COR-L47 (cell line): ENCODE data around the gene FANCC.

Experiments
- DNase-seq: peaks from one replicate; lab custom pipeline; 2025; lab: John Stamatoyannopoulos, UW

The FANCC gene, protein sequence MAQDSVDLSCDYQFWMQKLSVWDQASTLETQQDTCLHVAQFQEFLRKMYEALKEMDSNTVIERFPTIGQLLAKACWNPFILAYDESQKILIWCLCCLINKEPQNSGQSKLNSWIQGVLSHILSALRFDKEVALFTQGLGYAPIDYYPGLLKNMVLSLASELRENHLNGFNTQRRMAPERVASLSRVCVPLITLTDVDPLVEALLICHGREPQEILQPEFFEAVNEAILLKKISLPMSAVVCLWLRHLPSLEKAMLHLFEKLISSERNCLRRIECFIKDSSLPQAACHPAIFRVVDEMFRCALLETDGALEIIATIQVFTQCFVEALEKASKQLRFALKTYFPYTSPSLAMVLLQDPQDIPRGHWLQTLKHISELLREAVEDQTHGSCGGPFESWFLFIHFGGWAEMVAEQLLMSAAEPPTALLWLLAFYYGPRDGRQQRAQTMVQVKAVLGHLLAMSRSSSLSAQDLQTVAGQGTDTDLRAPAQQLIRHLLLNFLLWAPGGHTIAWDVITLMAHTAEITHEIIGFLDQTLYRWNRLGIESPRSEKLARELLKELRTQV

DNA sequence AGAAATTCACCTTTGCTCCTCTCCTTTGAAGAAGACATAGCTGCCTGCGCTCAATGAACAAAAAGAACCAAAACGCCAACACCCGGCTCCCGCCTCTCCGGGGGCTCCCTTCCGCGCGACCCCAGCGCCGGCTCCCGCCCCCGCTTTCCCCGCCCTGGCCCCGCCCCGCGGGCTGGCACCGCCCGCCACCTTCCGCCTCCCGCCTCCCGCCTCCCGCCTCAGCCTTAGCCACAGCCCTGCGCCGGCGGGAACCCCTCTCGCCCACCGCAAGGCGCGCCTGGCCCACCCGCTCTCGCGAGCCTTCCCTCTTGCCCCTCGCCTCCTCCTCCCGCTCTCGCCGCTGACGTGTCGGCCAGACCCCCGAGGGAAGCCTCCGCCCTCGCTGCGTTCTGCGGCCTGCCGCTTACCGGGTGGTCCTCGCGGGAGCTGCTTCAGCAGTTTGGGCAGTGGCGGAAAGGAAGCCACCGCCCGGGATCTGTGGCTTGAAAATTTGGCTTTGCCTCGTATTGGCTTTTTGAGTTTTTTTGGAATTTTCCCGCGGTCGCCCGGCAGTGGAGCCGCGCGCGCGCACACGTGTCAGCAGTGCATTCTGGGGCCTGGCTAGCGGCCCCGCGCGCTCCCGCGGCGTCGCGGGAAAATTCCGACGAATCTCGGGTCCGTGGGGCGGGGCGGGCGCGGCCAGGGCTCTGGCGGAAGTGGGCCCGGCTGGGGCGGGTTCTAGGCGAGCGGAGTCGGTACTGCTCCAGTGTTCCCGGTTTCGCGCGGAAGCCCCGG, at the start of gene FANCC:
TSS of gene FANCC (minus strand) at position 591 of the 774 bp plus-strand sequence. CDS start 68,418 bp downstream, outside the sequence.
- DNase-seq, result peak; percentile 93

DNA sequence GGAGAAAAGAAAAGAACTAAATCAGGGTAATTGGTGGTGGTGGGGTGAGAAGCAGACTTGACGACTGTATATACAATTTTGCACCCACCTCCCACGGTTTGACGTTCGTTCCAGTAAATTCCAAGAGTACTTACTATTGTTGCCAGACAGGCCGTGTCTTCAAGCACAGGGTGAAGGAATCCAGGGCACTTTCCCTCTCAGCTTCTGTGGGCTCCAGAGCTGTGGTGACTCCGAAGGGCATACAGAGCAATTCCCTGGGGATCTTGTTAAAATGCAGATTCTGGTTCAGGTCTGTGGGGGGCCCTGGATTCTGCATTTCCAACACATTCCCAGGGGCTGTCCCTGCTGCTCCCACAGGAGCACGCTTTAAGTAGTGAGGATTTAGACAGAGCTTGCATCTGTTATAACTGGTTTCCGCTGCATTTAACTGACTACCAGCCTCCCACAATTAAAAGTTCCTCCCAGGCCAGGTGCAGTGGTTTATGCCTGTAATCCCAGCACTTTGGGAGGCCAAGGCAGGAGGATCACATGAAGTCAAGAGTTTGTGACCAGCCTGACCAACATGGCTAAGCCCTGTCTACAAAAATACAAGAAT, 49.3 kb upstream of the FANCC start:
- no peak for DNase-seq

- no peak for DNase-seq
Measured at GRCh38 chr9:95365766-95366165, 48.3 kb upstream of the FANCC start.

DNA sequence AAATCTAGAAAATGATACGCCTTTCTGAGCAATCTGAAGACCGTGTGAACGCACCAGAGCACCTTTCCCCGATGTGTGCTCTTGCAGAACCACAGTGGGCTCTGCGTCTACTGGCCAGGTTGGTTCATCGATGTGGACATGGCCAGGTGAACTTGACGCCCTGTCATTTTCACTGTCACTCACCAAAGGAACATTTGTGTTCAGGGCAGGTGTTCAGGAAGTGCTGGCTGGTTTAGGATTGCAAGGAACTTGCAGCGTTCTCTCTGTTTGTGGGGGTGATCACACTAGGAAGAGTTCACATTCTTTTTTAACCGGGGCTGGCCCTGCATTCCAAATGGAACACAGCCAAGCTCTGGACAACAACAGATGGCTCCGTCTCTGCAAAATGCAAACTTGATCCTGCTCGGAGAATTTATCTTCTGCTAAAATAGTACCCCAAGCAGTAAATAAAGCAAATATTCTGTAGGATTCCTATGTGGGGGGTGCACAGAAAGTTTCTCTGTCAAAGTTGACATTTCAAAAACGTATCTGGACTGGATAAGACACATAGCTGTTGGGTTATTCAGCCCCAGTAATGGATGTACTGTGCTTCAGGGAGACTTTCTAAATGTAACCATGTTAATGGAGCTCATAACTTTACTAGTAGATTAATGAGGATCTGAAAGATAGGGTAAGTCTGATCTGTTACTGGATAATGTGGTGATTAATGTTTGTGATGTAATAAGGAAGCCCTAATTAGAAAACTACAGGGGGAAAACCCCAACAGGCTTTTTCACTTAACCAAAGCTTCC, 45.7 kb upstream of the FANCC start:
- DNase-seq, result no peak

DNA sequence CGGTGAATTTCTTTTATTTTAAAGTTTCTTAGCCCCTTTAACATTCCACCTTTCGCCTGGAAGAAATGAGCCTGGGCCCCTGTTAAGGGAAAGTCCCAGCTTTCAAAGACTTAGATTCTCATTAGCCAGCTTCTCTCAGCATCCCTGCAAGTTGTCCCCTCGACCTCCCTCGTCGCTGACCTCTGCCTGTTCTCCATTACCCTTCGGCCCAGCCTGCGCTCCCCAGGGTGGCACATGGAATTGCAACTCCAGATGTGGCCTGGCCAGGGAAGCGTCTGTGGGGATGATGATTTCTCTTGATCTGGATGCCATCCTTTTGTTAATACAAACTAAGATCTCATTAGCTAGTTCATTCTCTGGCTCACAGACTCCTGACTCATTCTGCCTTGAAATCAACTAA, 43.4 kb upstream of the FANCC start:
- no peak for DNase-seq

GRCh38 chr9:95357316-95357715, 39.8 kb upstream of the FANCC start:
- no peak for DNase-seq

GRCh38 chr9:95355500-95355899, 38.0 kb upstream of the FANCC start:
- DNase-seq, result no peak

DNA sequence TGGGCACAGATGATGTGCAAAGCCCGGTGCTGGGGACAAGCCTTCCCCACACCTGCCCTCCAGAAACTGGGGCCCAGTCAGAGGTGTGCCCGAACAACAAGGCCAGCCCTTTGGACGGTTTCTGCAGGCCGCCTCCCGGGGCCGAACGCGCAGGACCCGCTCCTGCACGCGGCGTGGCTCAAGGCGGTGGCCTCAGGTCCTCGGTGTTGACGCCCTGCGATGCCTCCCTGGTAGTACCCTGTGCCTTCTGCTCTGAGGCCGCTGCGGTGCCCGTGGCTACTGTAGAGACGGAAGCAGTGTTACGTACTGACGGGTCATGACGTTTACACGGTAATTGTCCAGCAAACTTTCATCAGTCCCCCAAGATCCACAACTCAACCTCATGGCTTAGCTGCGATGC, 33.5 kb upstream of the FANCC start:
- no peak for DNase-seq

- no peak for DNase-seq
Measured at GRCh38 chr9:95350266-95350665, 32.8 kb upstream of the FANCC start.

GRCh38 chr9:95349091-95350038, 31.9 kb upstream of the FANCC start:
- DNase-seq, result no peak

DNA sequence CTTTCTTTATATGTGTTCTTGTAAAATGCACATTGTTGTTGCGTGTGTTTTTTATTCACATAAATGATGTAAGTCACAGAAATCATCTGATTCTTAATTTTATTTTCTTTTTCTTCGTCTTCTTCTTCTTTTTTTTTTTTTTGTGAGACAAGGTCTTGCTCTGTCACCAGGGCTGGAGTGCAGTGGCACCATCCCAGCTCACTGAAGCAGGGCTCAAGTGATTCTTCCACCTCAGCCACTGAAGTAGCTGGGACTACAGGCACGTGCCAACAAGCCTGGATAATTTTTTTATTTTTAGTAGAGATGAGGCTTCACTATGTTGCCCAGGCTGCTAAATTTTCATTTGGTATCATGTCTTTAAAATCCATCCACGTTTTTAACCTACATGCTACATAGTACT, 28.5 kb upstream of the FANCC start:
- no peak for DNase-seq

GRCh38 chr9:95344735-95345325, 27.3 kb upstream of the FANCC start:
- DNase-seq, result no peak

DNA sequence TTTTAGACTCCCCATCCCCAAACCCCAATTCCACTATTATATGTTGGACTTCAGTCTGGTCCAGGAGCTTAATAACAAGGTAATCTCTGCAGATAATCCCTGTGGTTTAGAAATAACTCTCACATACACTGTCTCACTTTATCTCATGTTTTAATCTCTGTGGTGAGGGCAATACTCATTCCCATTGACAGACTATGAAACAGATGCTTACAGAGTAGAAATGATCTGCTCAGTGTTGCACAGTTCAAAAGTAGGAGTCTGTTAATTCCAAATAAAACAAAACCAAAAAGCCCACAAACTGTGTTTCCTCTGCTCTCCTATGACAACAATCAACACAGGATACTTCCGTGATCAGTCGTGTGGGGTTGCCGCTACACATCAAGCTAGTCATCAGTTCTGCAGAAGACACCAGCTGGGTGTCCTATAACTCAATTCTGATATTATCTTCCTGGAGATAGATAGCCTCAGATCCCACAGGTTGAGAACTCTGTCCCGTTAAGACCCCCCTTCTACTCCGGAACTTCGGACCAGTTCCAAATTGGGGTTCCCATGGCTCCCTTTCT, 26.3 kb upstream of the FANCC start:
- no peak for DNase-seq

DNA sequence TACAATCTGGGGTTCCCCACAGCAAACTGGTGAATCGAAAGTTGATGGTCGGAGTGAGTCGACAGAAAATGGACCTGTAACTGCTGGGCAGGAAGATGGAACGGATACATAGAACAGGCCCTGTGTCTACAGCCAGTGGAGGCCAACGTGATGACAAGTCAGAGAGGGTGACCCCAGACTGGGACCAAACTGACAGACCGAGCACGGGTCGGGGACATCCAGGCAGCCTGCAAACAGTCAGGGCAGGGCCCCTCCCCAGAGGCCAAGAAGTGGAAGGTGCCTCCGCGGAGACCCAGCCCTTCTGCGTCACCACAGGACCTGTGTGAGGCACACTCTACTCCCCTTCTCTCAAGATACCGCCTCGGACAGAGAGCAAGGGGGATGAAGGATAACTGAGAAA, 25.1 kb upstream of the FANCC start:
- no peak for DNase-seq

DNA sequence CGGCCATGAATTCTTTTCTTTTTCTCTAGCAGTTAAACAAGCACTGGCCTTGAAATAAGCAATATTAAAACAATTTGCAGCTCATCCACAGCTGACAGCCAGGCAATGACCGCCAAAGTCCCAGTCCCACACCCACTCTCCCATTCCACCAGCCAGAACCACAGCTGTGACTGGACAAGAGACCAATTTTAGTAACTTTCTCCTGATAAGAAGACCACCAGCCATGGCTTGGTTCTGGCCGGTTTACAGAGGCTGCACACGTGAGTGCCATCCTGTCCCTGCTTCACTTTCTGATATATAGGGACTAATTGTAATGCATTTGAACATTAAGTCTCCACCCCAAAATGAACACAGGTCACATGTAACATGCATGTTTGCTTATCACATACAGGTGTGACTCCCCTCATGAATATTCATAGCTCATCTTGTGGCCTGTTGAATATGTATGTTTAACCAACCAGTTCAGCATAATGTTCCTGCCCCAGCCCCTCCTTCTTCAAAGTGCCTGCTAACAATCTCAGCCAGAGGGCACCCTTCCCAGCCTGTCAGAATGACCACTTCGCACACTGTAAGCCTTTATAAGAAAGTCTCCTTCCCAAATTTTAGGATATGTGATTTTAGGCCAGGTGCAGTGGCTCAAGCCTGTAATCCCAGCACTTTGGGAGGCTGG, 23.9 kb upstream of the FANCC start:
- peak; percentile 3 for DNase-seq

DNA sequence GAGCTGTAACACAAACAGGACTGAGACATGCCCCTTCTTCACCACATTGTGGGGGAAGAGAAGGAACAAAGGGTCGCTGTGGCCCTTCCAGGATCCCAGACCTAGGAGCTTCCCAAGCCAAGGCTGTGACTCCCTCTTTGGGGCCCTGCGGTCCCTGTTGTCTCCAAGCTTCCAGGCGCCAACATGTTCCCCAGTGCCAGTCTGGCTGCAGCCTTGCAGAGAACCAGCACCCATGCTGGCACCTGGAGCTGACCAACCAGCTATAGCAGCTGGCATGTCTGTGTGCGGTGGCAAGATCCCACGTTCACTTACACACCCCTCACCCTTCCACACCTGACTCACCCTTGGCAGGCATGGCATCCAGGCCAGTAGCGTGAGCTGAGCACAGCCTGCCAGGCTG, 20.7 kb upstream of the FANCC start:
- DNase-seq, result no peak

DNA sequence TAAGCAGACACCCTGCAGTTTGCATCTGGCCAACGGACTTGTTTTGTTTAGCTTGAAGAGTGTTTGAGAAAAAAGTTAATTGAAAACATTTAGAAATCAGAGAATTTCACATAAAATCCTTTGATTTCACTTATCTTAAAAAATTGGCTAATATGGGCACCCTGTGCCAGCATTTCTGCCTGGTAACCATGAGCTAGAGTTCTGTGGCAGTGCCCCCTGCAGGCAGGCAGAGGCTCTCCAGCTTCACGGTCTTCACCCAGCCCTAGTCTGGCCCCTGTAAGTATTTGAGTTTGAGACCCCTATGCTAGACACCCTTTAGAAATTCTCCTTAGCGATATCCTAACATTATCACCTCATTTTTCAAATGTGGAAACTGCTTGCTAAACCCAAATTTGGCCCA, 18.8 kb upstream of the FANCC start:
- no peak for DNase-seq

DNA sequence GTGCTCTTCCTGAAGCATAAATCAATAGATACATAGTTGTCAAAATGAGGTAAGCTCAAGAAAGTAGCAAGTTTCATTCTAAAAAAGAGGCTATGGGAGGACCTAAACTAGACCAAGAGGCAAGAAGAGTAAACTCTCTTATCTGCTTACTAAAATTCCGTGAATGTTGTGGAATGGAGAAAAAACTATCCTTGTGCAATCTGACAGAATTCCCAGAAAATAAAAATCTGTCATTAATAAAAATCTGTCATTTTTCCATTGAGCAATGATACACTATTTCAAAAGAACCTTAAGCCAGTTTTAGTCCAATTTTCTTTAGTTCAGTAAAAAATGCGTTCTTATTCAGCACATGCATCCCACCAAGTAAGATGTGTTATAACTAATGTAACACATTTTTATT, 15.9 kb upstream of the FANCC start:
- no peak for DNase-seq

GRCh38 chr9:95332860-95333259, 15.4 kb upstream of the FANCC start:
- no peak for DNase-seq
